Stimulated activated naive CD8-positive, alpha-beta T cell treated with anti-CD3 and anti-CD28 coated beads, Interleukin-15, Interleukin-2, amounts not matched to agents 100 ng/mL and 50 ng/mL, for 24 hours (primary cell): ENCODE results near the gene CMTM8.
A peak's percentile ranks its signal among the peaks of the same experiment; 100 is the strongest.

Source experiments
- H3K27ac Mint-ChIP-seq: one replicate; pipeline ENCODE4 v1.8.0; 2021; ENCODE audit warnings: mild to moderate bottlenecking, mixed read lengths
- H3K27me3 Mint-ChIP-seq: one replicate; pipeline ENCODE4 v1.8.0; 2021; ENCODE audit warnings: mixed read lengths
- H3K36me3 Mint-ChIP-seq: one replicate; pipeline ENCODE4 v1.8.0; 2021; ENCODE audit warnings: low read depth, mixed read lengths
- H3K4me1 Mint-ChIP-seq: one replicate; pipeline ENCODE4 v1.8.0; 2021; ENCODE audit warnings: low read depth, mixed read lengths
- H3K4me3 Mint-ChIP-seq: one replicate; pipeline ENCODE4 v1.8.0; 2021; ENCODE audit warnings: mild to moderate bottlenecking, mixed read lengths
- H3K9me3 Mint-ChIP-seq: one replicate; pipeline ENCODE4 v1.8.0; 2021; ENCODE audit warnings: mixed read lengths

CMTM8 gene

GRCh38 chr3:32319607-32320006 is 81.1 kb downstream of the CMTM8 start:
- H3K9me3 Mint-ChIP-seq, result no peaks in the 10 kb centered on the region
- no peak overlapping the region for H3K4me3 Mint-ChIP-seq
- H3K4me1 Mint-ChIP-seq, result peaks cover 6% of the 10 kb centered on the region
- no peaks in the 10 kb centered on the region for H3K27me3 Mint-ChIP-seq
- no peak overlapping the region for H3K27ac Mint-ChIP-seq
- no peaks in the 10 kb centered on the region for H3K36me3 Mint-ChIP-seq

GRCh38 chr3:32320080-32320479 is 81.6 kb downstream of the CMTM8 start:
- peaks cover 6% of the 10 kb centered on the region for H3K4me1 Mint-ChIP-seq
- no peaks in the 10 kb centered on the region for H3K27me3 Mint-ChIP-seq
- H3K27ac Mint-ChIP-seq, result no peak overlapping the region
- no peaks in the 10 kb centered on the region for H3K9me3 Mint-ChIP-seq
- no peaks in the 10 kb centered on the region for H3K36me3 Mint-ChIP-seq
- H3K4me3 Mint-ChIP-seq, result no peak overlapping the region

GRCh38 chr3:32321095-32321790 is 82.8 kb downstream of the CMTM8 start:
- no peak overlapping the region for H3K27ac Mint-ChIP-seq
- H3K4me1 Mint-ChIP-seq, result peaks cover 6% of the 10 kb centered on the region
- H3K9me3 Mint-ChIP-seq, result no peaks in the 10 kb centered on the region
- no peaks in the 10 kb centered on the region for H3K27me3 Mint-ChIP-seq
- no peaks in the 10 kb centered on the region for H3K36me3 Mint-ChIP-seq
- no peak overlapping the region for H3K4me3 Mint-ChIP-seq

- no peaks in the 10 kb centered on the region for H3K27me3 Mint-ChIP-seq
These were observed 83.8 kb downstream of the CMTM8 start for GRCh38 chr3:32322311-32322710.

GRCh38 chr3:32323604-32324003 is 85.1 kb downstream of the CMTM8 start:
- H3K27ac Mint-ChIP-seq, result no peak overlapping the region
- no peaks in the 10 kb centered on the region for H3K36me3 Mint-ChIP-seq
- H3K27me3 Mint-ChIP-seq, result no peaks in the 10 kb centered on the region
- H3K4me1 Mint-ChIP-seq, result peaks cover 6% of the 10 kb centered on the region
- H3K9me3 Mint-ChIP-seq, result no peaks in the 10 kb centered on the region
- H3K4me3 Mint-ChIP-seq, result no peak overlapping the region

More at GRCh38 chr3:32322311-32322710, 83.8 kb downstream of the CMTM8 start:
- Mint-ChIP-seq H3K4me1 (peaks cover 6% of the 10 kb centered on the region), H3K36me3 (no peaks in the 10 kb centered on the region), H3K9me3 (no peaks in the 10 kb centered on the region), H3K4me3 (no peak overlapping the region), H3K27ac (peak overlapping the region; percentile 17)

GRCh38 chr3:32325201-32325600 is 86.7 kb downstream of the CMTM8 start:
- H3K9me3 Mint-ChIP-seq, result no peaks in the 10 kb centered on the region
- H3K4me3 Mint-ChIP-seq, result no peak overlapping the region
- no peak overlapping the region for H3K27ac Mint-ChIP-seq
- no peaks in the 10 kb centered on the region for H3K36me3 Mint-ChIP-seq
- peaks cover 6% of the 10 kb centered on the region for H3K4me1 Mint-ChIP-seq
- H3K27me3 Mint-ChIP-seq, result no peaks in the 10 kb centered on the region

GRCh38 chr3:32325927-32326326 is 87.4 kb downstream of the CMTM8 start:
- Mint-ChIP-seq H3K4me1 (peaks cover 2% of the 10 kb centered on the region), H3K27ac (no peak overlapping the region), H3K9me3 (no peaks in the 10 kb centered on the region)

GRCh38 chr3:32326795-32327194 is 88.3 kb downstream of the CMTM8 start:
- Mint-ChIP-seq H3K9me3 (no peaks in the 10 kb centered on the region), H3K36me3 (no peaks in the 10 kb centered on the region), H3K4me3 (no peak overlapping the region), H3K4me1 (peaks cover 3% of the 10 kb centered on the region), H3K27ac (no peak overlapping the region), H3K27me3 (no peaks in the 10 kb centered on the region)

More at GRCh38 chr3:32325927-32326326, 87.4 kb downstream of the CMTM8 start:
- H3K4me3 Mint-ChIP-seq, result no peak overlapping the region
- H3K36me3 Mint-ChIP-seq, result no peaks in the 10 kb centered on the region
- H3K27me3 Mint-ChIP-seq, result no peaks in the 10 kb centered on the region

- H3K4me1 Mint-ChIP-seq, result peaks cover 24% of the 10 kb centered on the region
- no peak overlapping the region for H3K27ac Mint-ChIP-seq
- H3K4me3 Mint-ChIP-seq, result no peak overlapping the region
- no peaks in the 10 kb centered on the region for H3K36me3 Mint-ChIP-seq
- no peaks in the 10 kb centered on the region for H3K27me3 Mint-ChIP-seq
- H3K9me3 Mint-ChIP-seq, result no peaks in the 10 kb centered on the region
These were observed 96.2 kb downstream of the CMTM8 start for GRCh38 chr3:32334675-32335074.

- Mint-ChIP-seq H3K27me3 (no peaks in the 10 kb centered on the region), H3K9me3 (no peaks in the 10 kb centered on the region), H3K27ac (no peak overlapping the region), H3K4me1 (peaks cover 24% of the 10 kb centered on the region), H3K36me3 (no peaks in the 10 kb centered on the region), H3K4me3 (no peak overlapping the region)
These were observed 97.1 kb downstream of the CMTM8 start for GRCh38 chr3:32335365-32336112.

GRCh38 chr3:32336113-32336498 is 97.6 kb downstream of the CMTM8 start:
- no peak overlapping the region for H3K27ac Mint-ChIP-seq
- no peaks in the 10 kb centered on the region for H3K9me3 Mint-ChIP-seq
- no peak overlapping the region for H3K4me3 Mint-ChIP-seq
- H3K27me3 Mint-ChIP-seq, result no peaks in the 10 kb centered on the region
- H3K36me3 Mint-ChIP-seq, result no peaks in the 10 kb centered on the region
- peaks cover 24% of the 10 kb centered on the region for H3K4me1 Mint-ChIP-seq

GRCh38 chr3:32337505-32337904 is 99.0 kb downstream of the CMTM8 start:
- no peaks in the 10 kb centered on the region for H3K27me3 Mint-ChIP-seq
- no peaks in the 10 kb centered on the region for H3K36me3 Mint-ChIP-seq
- H3K27ac Mint-ChIP-seq, result no peak overlapping the region
- H3K4me3 Mint-ChIP-seq, result no peak overlapping the region
- H3K9me3 Mint-ChIP-seq, result no peaks in the 10 kb centered on the region
- H3K4me1 Mint-ChIP-seq, result peaks cover 20% of the 10 kb centered on the region

- Mint-ChIP-seq H3K4me1 (peaks cover 14% of the 10 kb centered on the region), H3K9me3 (no peaks in the 10 kb centered on the region), H3K27me3 (no peaks in the 10 kb centered on the region), H3K27ac (no peak overlapping the region), H3K36me3 (no peaks in the 10 kb centered on the region), H3K4me3 (no peak overlapping the region)
These were observed 101.6 kb downstream of the CMTM8 start for GRCh38 chr3:32340039-32340438.

- Mint-ChIP-seq H3K27me3 (no peaks in the 10 kb centered on the region), H3K27ac (no peak overlapping the region), H3K4me3 (no peak overlapping the region), H3K4me1 (peaks cover 6% of the 10 kb centered on the region), H3K36me3 (no peaks in the 10 kb centered on the region), H3K9me3 (no peaks in the 10 kb centered on the region)
These were observed 102.3 kb downstream of the CMTM8 start for GRCh38 chr3:32340611-32341365.
